Amniotic stem cell (primary cell): ENCODE data around the gene INKA2.

Source experiments
- DNase-seq: peaks from one replicate; lab custom pipeline; 2025; lab: John Stamatoyannopoulos, UW

Gene INKA2

DNA sequence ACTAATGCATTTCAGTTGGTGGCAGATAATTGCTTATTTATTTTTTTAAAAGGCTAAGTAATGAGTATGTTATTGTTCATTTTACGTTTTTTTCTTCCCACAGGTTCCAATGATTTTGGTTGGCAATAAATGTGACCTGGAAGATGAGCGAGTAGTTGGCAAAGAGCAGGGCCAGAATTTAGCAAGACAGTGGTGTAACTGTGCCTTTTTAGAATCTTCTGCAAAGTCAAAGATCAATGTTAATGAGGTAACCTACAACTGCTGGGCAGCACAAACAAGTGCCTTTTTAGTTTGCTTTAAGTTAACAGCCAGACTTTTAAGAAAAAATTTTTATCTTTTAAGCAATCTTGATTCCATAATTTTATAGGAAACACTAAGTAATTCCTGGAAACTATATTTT lies 35.0 kb downstream of the INKA2 start:
- DNase-seq: no peak

DNA sequence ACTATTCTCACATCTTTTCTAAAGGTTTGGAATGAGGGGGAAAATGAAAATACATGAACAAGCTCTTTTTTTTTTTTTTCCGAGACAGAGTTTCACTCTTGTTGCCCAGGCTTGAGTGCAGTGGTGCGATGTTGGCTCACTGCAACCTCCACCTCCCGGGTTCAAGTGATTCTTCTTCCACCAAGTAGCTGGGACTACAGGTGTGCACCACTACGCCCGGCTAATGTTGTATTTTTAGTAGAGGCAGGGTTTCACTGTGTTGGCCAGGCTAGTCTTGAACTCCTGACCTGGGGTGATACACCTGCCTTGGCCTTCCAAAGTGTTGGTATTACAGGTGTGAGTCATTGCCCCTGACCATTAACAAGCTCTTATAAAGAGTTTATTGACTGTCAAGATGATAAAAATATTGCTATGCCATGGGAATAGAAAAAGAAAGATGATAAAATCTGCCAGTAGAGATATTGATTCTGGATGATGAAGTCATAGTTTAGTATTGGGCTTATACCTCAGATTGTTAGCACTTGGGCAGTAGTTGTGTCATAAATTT lies 36.6 kb downstream of the INKA2 start:
- DNase-seq: no peak

DNA sequence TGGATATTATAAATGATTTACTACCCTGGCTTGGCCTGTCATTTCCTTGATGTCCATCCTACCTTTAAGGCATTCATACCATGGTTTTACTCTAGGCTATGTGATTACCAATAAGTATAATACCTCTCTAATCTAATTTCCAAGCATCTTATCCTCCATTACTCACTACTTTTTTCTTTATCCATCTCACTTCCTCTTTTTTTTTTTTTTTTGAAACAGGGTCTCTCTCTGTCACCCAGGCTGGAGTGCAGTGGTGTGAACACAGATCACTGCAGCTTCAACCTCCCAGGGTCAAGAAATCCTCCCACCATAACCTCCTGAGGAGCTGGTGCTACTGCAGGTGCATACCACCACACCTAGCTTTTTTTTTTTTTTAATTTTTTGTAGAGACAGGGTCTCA lies 39.9 kb downstream of the INKA2 start:
- DNase-seq: no peak

DNA sequence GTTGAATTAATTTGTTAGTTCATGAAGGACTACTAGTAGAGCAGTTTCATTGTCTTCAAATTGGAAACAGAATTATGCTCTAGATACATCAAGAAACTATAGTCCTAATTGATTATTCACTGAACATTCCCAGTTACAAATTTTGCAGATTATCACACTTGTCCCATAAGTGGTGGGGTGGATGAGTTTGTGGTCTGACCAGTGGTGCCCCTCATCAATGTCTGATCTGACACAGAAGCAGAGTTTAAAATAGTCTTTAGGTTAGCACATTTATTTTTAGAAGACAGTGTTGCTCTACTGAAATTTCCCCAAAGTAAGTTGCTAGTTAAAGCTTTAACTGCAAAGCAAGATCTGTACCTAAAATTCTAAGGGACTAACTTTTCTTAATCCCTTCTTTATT lies 42.9 kb downstream of the INKA2 start:
- no peak for DNase-seq

DNA sequence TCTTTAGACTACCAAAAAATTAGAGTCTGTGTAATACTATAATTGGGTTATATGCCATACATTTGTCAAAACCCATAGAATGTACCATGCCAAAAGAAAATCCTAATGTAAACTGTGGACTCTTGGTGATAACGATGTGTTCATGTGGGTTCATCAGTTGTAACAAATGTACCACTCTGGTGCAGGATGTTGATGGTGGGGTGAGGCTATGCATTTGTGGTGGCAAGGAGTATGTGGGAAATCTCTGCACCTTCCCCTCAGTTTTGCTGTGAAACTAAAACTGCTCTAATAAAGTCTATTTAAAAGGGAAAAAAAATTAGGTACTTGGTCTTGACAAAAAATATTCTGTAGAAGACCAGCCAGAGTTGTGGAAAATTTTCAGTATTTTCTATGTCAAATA lies 43.4 kb downstream of the INKA2 start:
- DNase-seq: no peak

DNA sequence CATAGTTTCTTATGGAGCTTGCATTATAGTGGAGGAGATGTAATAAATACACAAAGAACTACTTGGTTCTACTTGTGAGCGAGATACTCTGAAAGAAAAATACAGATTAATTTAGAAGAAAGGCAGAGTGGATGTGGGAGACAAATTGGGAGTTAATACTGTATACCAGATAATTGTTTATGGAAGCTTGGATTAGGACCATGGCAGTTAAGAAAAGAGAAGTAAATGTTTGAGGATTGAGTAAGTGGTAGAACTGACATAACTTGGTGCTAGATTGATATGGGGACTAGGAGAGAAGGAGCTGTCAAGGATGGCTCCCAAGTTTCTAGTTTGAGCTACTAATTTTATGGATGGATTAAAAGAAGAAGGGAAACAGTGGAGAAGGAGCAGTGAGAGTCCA lies 47.3 kb downstream of the INKA2 start:
- DNase-seq: no peak

DNA sequence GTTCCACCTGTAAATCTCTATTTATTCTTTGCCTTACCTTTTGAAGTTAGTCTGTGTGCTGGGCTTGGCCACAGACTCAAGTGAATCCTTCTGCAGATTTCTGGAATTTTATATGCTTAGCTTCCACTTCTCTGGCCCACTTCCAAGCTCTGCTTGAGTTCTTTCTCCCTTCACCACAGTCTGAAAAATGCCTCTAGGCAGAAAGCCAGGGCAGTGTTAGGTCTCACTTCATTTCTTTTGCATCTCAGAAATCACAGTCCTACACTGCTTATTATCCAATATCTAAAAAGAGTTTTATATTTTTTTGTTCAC lies 48.9 kb downstream of the INKA2 start:
- peak; percentile 77 for DNase-seq
